Lung (tissue), 12 donors: ENCODE data around the gene BCL11A. TPM values are rescaled to one million over a fixed set of nuclear protein-coding genes. Genes with fewer than 3 reads are reported as not detected.

ENCODE experiments used
- ATAC-seq: fragments of 200-7000 bp; cut with Tn5 transposase; one replicate; pipeline ENCODE4 v1.9.1; 2020; ENCODE audit warnings: moderate number of reproducible peaks; ENCODE audit not compliant: insufficient read depth, low FRiP score
- DNase-seq, 3 donors: peaks; one replicate each; pipeline ENCODE4 v3.0.0-alpha.2; 2013 to 2017
- H3K27ac ChIP-seq, 2 donors: one replicate each; pipeline ENCODE4 v1.5.1; 2013; ENCODE audit warnings: mild to moderate bottlenecking in 2 of 2, moderate library complexity in 2 of 2, control low read depth in 1 of 2, inconsistent platforms in 1 of 2, low read depth in 1 of 2, low read length in 1 of 2
- H3K27me3 ChIP-seq, 3 donors: one replicate each; pipeline ENCODE4 v1.5.1; 2013; ENCODE audit warnings: low read length in 2 of 3; ENCODE audit not compliant: control insufficient read depth in 3 of 3, insufficient read depth in 3 of 3
- H3K36me3 ChIP-seq, 4 donors: one replicate each; pipeline ENCODE4 v1.5.1; 2013; ENCODE audit warnings: low read length in 4 of 4, mild to moderate bottlenecking in 1 of 4, moderate library complexity in 1 of 4; ENCODE audit not compliant: control insufficient read depth in 4 of 4, insufficient read depth in 4 of 4
- H3K4me1 ChIP-seq, 5 donors: one replicate each; pipeline ENCODE4 v1.5.1; 2013; ENCODE audit warnings: low read length in 5 of 5, mild to moderate bottlenecking in 2 of 5, moderate library complexity in 1 of 5; ENCODE audit not compliant: control insufficient read depth in 5 of 5, insufficient read depth in 5 of 5
- H3K4me3 ChIP-seq: one replicate; pipeline ENCODE4 v1.5.1; 2013; ENCODE audit warnings: mild to moderate bottlenecking, control low read depth, moderate library complexity
- H3K9ac ChIP-seq, 2 donors: one replicate each; pipeline ENCODE4 v1.5.1; 2013; ENCODE audit warnings: low read length in 2 of 2, control low read depth in 1 of 2; ENCODE audit not compliant: insufficient read depth in 1 of 2
- H3K9me3 ChIP-seq, 4 donors: one replicate each; pipeline ENCODE4 v1.5.1; 2013; ENCODE audit warnings: low read length in 3 of 4, mild to moderate bottlenecking in 1 of 4, moderate library complexity in 1 of 4; ENCODE audit not compliant: control insufficient read depth in 4 of 4, insufficient read depth in 3 of 4
- WGBS, 2 donors: extraction: QIAGEN DNeasy Blood & Tissue Kit; methylation state at CpG; one replicate each; pipeline ENCODE4 v1.1.7; 2013; 5-methylcytosine and 5-hydroxymethylcytosine counted together
- polyA plus RNA-seq, 2 donors: library from polyadenylated mRNA; stranded (reverse); fragments of 200-250 nt; gene quantifications; one replicate each; pipeline ENCODE4 v1.2.1, GENCODE V29; 2013
- total RNA-seq, 2 donors: library from RNA; depleted of rRNA in 1 of 2; stranded (reverse); fragments of >200 nt in 1 of 2; gene quantifications; one replicate each; pipeline ENCODE4 v1.2.1, GENCODE V29; 2014 to 2021
- TF ChIP-seq, protein P1 (sequence below): IDR thresholded peaks from 2 replicates; pipeline ENCODE4 v1.5.1; 2012; ENCODE audit warnings: mild to moderate bottlenecking; ENCODE audit errors: control extremely low read depth, extremely low read depth
- donor health status: control.
- donor health status: control.
- donor health status: Bipolar disorder and iron deficiency.
- donor health status: healthy.
- donor health status: DM: yes; HTN: yes; CAD: no.

Gene BCL11A
- total and polyA plus RNA-seq, 4 donors = 1.5 to 21.1 (median 4.7) TPM

DNA sequence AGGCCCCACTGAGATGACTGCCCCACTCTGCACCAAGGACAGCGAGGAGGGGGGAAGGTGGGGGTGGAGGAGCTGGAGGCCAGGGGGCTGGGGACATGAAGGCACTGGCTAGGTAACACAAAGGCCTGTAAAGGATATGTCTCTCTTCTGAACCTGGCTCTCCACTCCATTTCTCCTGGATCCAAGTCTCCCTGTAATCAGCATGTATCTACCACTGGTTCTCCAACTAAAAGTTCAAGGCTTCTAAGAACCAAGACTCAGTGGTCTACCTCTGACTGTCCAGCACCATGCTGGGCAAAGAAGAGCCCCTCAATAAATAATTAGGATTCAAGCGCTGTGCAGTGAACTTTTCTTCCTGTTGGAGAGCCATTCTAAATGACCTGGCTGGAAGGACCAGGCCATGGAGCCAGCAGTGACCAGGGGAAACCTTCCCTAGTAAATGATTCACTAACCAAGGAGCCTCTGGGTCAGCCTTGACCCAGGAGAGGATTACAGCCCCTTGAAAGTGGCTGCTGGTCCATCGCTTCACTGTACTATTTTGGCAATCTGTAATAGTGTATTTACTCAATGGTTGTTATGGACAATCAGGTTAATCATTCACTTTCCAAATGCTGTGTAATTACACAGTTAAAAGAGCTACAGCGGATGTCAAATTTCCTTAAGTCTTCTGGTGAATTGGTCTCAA, 73.2 kb downstream of the BCL11A start:
- WGBS, 2 donors = 69 to 76% methylated on average over 4 of the region's 4 CpGs
- Histone ChIP-seq H3K9ac (no peak overlapping the region), H3K4me3 (no peak overlapping the region), H3K9me3 (no peaks in the 10 kb centered on the region), H3K27ac (no peak overlapping the region), H3K36me3 (no peaks in the 10 kb centered on the region), H3K27me3 (no peaks in the 10 kb centered on the region), H3K4me1 (peaks cover 3 to 36% (median 25%) of the 10 kb centered on the region in 5 donors)
- DNase-seq = peak in 2 of 3 donors; percentile 18 to 57
- TF ChIP-seq, protein P1, sequence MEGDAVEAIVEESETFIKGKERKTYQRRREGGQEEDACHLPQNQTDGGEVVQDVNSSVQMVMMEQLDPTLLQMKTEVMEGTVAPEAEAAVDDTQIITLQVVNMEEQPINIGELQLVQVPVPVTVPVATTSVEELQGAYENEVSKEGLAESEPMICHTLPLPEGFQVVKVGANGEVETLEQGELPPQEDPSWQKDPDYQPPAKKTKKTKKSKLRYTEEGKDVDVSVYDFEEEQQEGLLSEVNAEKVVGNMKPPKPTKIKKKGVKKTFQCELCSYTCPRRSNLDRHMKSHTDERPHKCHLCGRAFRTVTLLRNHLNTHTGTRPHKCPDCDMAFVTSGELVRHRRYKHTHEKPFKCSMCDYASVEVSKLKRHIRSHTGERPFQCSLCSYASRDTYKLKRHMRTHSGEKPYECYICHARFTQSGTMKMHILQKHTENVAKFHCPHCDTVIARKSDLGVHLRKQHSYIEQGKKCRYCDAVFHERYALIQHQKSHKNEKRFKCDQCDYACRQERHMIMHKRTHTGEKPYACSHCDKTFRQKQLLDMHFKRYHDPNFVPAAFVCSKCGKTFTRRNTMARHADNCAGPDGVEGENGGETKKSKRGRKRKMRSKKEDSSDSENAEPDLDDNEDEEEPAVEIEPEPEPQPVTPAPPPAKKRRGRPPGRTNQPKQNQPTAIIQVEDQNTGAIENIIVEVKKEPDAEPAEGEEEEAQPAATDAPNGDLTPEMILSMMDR = no peak
- peak; percentile 10 for ATAC-seq

DNA sequence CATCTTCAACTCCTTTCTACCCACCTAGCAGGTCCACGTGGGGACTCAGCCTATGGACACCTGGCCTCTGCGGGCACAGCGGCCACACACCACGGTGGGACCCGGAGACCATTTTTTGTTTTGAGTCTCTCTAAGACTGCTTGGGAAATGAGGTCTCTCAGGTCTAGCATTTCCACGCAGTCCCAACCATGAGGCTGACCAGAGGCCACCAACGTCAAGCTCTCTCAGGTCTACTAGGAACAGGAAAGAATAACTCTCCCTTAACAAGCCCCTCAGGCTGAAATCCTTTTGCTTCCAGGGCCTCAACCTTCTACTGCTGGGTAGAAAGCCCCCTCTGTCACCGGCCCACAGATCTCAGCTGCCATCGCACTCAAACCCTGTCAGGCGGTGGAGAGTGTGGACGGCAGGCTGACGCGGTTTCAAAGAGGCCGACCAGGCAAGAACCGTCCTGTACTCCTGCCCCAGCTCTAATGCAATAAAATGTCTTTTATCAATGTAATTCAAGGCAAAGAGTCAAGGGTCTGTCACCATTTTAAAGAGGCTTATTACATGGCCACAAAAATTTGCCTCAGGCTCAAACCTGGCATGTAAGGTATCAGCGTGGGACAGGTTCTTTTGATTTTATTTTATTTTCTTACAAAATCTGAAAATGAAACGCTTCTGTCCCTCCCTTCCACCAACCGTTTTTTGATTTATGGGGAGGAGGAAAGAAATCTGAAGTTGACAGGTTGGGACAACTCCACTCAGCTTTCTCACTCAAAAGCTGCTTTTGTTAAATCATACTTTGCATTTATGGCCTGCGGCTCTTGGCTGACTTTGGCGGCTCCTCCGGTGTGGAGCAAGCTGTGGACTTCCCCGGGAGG, 74.0 kb downstream of the BCL11A start:
- peaks cover 0 to 35% (median 22%) of the 10 kb centered on the region in 5 donors for H3K4me1 ChIP-seq
- WGBS, 2 donors = 77 to 81% methylated on average over 22 of the region's 22 CpGs
- H3K27ac ChIP-seq = no peak overlapping the region
- H3K9me3 ChIP-seq = no peaks in the 10 kb centered on the region
- no peak overlapping the region for H3K4me3 ChIP-seq
- no peaks in the 10 kb centered on the region for H3K27me3 ChIP-seq
- H3K36me3 ChIP-seq = no peaks in the 10 kb centered on the region
- TF ChIP-seq, protein P1 = no peak
- DNase-seq (peak in 2 of 3 donors; percentile 12 to 42), ATAC-seq (no peak)
- no peak overlapping the region for H3K9ac ChIP-seq

DNA sequence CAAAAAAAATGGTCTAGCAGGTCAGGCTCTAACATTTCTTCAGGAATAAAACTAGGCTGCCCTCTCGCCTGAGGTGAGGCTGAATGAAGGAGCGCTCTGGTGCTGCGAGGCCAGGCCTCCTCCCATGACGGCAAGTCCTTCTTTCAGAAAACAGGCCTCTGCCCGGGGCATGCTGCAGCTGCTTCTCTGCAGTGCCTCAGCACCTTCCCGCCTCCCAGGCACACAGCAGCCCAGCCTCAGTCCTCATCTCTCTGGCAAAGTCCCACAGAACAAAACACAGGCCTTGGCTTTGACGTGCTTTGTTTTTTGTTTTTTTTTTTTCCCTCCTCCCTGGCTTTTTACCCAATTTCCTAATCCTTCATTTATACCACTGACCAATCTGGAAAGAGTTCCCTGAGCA, 74.8 kb downstream of the BCL11A start:
- H3K4me3 ChIP-seq = no peak overlapping the region
- H3K4me1 ChIP-seq = peaks cover 0 to 28% (median 16%) of the 10 kb centered on the region in 5 donors
- DNase-seq (peak in 2 of 3 donors; percentile 34 to 40), ATAC-seq (no peak)
- TF ChIP-seq, protein P1 = no peak
- no peaks in the 10 kb centered on the region for H3K9me3 ChIP-seq
- no peak overlapping the region for H3K9ac ChIP-seq
- H3K27ac ChIP-seq = no peak overlapping the region
- H3K36me3 ChIP-seq = no peaks in the 10 kb centered on the region
- WGBS, 2 donors = 84 to 88% methylated on average over 7 of the region's 7 CpGs
- no peaks in the 10 kb centered on the region for H3K27me3 ChIP-seq
